ENCODE data around the gene GABRA4.

GRCh38 chr4:46954643-46955042 lies 38.7 kb downstream of the GABRA4 start:
- no peak for TF ChIP-seq CTCF (conservative IDR thresholded peaks at IDR 0.05 in 1 of 2, IDR thresholded peaks at IDR 0.05 in 1 of 2; ENCODE audit: low read depth in 1 of 2, low read length in 2 of 2)
- TF ChIP-seq EZH2 (IDR thresholded peaks at IDR 0.05; ENCODE audit: low read length, missing control alignments) = no peak

All from fibroblast of lung (primary cell).